Left hindlimb (tissue), 1 donor: ENCODE measurements around the gene DCC.

ENCODE experiments used
- DNase-seq: peaks from one replicate; pipeline ENCODE4 v3.0.0-alpha.2; 2018

The DCC gene

GRCh38 chr18:52499644-52500043, 159.6 kb downstream of the DCC start:
- DNase-seq, result no peak

- no peak for DNase-seq
These were observed 164.6 kb downstream of the DCC start for GRCh38 chr18:52504589-52504988.

DNA sequence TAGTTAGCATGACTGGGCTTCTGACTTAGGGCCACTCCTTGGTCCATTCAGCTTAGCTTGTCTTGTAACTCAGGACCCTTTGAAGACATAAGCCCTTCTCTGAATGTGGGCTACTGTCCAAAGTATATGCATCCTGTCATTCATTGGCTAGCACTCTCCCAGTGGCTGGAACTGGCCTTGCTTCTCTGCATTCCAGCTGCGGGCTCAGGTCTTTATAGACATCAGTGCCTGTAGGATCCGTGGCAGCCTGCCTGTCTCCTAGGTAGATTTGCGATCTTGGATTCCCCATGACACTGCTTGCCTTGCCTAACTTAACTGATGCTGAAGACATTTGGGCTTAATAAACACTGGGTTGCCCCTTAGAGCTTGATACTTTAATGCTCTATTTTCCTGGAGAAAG, 170.1 kb downstream of the DCC start:
- DNase-seq, result no peak

GRCh38 chr18:52518086-52518485, 178.1 kb downstream of the DCC start:
- DNase-seq, result no peak

DNA sequence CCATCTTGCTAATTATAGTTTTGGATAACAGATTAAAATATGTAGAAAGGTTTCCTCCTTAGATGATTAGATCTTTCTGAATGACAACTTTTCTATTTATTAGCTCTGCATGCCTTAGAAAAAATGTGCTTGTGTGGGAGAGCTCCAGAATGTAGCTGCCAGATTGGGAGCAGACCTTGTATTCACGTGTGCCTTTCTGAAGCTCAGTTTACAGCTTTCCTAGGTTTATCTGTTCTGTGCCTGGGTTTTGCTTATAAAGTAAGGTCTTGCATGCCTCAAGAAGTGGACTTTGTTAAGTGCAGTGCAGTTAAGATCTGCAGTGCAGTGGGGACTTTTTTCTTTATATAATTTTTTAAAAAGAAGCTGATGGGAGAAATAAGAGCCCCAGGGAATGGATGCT, 179.0 kb downstream of the DCC start:
- DNase-seq, result no peak

- no peak for DNase-seq
These were observed 183.6 kb downstream of the DCC start for GRCh38 chr18:52523566-52523965.

DNA sequence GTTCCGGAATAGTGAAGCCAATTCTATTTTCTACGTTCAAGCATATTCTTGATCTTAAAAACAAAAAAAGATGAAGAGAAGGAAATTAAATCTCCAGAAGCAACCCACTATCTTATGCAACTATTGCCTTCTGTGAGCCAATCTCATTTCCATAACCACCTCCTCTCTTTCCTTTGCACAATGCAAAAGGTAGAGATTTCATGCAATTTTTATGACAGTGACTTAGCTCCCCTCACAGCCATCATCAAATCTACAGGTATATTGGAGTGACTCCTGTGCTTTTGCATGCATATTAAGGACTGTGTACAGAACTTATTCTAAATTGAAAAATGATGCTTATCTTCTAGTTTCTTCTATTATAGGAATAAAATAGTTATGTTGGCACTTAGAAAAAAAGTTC, 191.8 kb downstream of the DCC start:
- DNase-seq, result no peak

GRCh38 chr18:52536039-52536438, 196.0 kb downstream of the DCC start:
- DNase-seq, result no peak

DNA sequence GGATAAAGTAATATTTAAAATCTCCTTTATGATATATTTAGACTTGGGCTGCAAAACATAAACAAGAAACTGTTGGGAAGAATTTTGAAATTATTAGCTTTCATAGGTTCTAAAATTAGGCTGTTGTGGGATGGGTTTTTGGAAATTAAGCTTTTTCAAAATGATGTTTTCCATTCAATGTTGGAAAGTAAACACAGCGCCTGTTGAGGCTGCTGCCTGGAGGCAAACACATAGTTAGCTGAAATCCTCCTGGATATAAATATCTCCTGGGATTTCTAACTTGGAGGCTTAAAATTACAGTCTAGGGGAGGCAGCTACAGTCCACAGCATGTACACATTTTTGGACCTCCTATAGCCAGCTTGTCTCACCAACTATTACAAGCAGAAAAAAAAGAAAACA, 197.3 kb downstream of the DCC start:
- DNase-seq, result no peak

DNA sequence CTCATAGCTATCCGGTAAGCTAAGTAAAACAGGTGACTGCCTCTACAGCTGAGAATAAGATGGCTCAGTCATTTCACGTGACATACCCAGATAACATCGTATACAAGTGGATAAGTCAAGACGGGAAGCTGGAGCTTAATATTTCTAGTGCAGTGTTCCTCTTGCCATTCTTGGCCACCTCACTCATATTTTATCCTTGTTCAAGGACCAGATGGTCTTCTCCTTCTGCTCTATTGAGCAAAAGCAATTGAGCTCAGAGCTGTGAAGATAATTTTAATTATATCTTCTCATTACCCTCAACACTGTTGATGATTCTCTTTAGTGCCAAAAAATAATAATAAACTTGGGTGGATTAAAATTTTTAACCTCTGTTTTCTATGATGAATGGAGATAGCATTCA, 201.1 kb downstream of the DCC start:
- DNase-seq, result no peak

- no peak for DNase-seq
These were observed 204.1 kb downstream of the DCC start for GRCh38 chr18:52544086-52544485.

DNA sequence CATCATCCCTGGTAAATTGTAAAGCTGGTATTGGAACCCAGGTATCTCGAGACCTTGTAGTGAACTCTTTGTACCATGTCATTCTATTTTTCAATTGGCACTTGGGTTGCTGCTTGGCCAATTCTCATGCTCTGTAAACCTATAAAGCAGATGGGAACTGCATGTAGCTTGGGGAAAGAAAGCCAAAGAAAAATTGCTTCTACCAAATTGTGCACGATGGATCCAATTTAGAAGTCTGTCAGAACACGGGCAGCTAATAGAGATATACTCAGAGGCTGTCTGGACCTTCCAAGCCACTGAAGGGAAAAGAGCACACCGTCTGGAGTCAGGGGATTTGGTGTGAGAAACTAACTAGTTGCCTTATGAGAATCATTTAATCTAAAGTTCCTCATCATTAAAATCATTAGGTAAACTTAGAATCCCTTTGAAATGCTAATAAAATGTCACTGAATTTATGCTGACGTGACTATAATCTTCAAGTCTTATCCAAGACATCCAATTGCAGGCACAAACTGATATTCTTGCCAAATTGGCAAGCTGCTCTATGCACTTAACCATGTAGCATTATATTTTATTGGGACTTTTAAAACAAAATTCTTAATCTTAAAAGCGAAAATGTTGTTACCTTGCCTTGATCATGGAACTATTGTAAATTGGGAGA, 206.8 kb downstream of the DCC start:
- DNase-seq, result no peak

DNA sequence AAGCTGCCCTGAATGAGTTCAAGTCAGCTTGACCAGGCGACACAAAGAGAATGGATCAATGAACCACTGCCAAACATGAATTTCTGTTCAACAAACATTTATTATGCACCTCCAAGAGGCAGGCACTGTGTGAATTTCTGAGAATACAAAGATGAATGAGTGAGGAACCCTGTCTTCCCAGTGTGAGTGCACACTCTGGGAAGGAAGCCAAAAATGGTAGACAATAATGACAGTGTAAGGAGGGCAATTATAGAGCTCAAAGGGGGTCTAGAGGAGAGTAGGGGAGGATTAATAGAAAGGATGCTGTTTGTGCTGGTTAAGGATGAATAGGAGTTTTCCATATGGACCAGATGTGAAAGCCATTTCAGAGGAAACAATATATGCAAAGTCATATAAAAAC, 213.4 kb downstream of the DCC start:
- DNase-seq, result no peak

DNA sequence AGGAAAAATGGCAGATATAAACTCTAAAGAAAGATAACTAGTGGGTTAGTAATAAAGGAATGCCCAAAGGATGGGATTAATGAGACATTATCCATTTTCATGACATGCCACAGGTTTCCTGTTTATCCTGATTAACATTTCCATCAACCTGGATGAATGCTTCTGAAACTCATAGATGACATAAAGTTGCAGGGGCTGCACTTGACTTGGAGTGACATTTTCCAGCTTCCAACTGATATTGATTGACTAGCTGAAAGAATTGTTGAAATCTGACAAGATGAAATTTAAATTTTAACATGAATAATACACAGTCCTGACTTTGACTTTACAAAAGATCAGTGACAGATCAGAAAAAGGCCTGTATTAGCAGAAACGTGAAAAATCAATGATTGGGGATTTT, 214.2 kb downstream of the DCC start:
- no peak for DNase-seq

GRCh38 chr18:52567360-52567759, 227.4 kb downstream of the DCC start:
- no peak for DNase-seq

- no peak for DNase-seq
These were observed 229.5 kb downstream of the DCC start for GRCh38 chr18:52569492-52569891.

- DNase-seq, result no peak
These were observed 231.0 kb downstream of the DCC start for GRCh38 chr18:52570975-52571374.

- no peak for DNase-seq
These were observed 232.3 kb downstream of the DCC start for GRCh38 chr18:52572036-52573000.

DNA sequence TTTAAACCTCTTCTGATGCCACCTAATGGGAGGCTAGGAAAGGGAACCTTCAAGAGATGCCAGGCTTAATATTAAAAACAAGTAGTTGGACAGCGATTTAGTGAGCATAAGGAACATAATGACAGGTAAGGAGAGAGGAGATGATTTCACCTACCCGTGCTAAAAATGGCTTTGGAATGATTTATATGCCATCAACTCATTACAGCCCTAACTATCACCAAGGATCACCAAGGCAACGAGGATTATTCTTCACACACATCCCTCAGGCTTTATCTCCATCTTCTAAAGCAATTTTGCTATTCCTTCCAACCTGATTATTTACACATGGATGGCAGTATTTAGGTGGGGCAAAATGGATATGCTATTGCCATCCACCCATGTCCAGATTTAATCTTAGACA, 237.8 kb downstream of the DCC start:
- no peak for DNase-seq

DNA sequence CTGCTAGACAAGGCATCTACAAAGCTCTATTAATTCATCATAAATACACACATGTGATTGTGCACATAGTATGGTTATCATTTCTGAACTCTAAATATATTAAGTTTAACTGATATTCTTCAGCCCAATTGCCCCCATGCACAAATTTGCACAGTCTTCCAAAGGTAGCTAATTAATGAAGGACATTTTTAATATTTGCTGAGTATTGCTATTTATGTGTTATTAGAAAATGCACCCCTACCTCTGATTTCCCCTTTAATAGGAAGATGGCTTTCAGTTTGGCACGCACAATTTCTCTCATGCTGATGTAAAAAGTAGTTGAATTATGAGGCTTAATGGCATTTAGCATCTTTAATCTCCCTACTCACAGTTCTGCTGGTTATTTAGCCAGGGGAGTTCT, 242.1 kb downstream of the DCC start:
- DNase-seq, result no peak

- DNase-seq, result no peak
These were observed 242.5 kb downstream of the DCC start for GRCh38 chr18:52582516-52582915.

GRCh38 chr18:52588931-52589330, 248.9 kb downstream of the DCC start:
- DNase-seq, result no peak

DNA sequence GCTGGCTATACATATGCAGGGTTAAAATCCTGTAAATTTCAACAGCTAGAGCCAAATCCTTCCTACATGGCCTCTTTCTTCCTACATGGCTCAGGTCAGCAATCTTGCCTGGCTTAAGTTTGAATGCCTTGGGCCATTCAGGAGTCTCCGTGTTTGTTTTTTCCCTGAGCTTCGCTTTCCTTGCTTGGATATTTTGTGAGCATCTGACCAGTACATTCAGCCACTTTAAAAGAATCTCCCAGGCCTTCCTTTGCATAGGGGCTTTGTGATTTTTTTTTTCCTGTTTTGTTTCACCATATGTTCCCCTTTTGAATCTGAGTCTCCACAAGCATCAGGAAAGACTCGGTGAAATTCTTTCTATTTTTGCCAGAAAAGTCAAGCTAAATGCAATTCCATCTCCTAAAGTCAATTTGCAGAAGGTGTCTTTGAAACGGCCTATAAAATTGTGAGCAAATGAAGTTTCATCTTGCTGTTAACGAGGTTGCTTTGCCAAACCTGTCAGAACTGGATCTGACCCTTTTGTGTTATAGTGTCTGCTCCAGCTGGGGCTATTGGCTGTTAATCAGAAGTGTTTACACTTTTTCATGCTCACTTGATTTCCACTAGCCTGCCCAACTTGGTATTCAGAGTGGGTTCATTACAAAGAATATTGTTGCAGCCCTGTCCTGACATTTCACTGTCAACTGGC, 256.9 kb downstream of the DCC start:
- DNase-seq, result no peak

DNA sequence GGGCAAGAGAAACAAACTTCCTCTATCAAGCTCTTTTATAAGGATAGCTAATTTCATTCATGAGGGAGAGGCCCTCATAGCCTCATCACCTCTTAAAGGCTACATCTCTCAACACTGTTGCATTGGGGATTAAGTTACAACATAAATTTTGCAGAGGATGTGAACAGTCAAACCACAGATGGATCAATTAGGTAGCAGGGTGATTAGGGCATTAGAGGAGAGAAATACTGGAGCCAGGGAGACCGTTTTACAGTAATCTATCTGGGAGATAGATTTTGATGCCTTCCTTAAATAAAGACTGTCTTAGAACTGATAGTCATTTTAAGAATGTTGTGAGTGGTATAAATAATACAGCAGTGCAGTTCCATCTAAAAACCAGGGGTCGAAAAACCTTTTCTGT, 258.9 kb downstream of the DCC start:
- DNase-seq, result no peak
